HK-2 (cell line): ENCODE measurements around the gene YIF1A.

Experiments
- DNase-seq: peaks from one replicate; pipeline ENCODE4 v3.0.0-alpha.2; 2018; ENCODE audit not compliant: unreplicated experiment

The YIF1A gene

DNA sequence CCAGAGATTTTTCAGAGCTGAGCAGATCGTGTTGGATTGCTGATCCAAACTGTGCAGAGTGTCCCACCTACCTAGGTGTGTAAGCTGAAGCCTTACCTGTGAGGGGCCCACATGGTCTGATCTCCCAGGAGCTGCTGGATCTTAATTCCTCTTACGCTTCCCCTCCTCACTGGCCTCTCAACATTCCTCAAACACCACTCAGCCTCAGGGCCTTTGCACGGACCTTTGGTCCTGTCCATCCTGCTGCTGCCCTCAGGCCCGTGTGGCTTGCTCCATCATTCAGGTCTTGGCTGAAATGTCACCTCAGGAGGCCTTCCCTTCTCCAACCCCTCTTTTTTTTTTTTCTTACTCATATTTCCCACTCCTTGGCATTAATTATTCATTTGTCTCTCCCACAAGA lies 41.6 kb downstream of the YIF1A start:
- no peak for DNase-seq

GRCh38 chr11:66243782-66244535 lies 45.0 kb downstream of the YIF1A start:
- DNase-seq = no peak

DNA sequence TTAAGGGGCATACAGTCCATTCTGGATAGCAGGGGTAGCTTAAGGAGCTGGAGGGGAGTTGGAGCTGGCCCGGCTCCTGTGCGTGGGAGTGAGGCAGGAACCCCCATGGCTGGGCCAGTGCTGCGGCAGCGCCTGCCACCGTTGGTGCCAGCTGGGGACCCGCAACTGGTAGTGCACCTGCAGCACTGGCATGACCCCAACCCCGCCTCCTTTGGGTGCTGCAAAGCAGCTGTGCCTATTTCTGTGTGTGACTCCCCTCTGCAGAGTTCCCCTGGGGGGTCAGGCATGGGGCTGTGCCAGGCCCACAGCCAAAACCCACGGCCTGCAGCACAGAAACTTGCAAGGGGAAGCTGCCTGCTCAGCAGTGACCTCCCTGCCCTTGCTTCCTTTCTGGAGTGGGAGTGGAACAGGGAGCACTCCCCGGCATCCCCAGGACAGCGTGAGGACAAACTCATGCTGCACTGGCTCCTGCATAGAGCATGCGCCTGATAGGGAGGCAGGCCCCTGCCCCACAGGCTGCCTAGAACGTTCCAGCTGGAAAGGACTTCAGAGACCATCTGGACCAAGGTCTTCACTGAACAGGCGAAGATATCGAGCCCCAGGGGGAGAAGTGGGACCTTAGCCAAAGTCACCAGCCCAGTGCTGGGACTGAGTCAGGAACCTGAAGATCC lies 46.7 kb downstream of the YIF1A start:
- DNase-seq = no peak

GRCh38 chr11:66240781-66241136 lies 48.2 kb downstream of the YIF1A start:
- DNase-seq = no peak

DNA sequence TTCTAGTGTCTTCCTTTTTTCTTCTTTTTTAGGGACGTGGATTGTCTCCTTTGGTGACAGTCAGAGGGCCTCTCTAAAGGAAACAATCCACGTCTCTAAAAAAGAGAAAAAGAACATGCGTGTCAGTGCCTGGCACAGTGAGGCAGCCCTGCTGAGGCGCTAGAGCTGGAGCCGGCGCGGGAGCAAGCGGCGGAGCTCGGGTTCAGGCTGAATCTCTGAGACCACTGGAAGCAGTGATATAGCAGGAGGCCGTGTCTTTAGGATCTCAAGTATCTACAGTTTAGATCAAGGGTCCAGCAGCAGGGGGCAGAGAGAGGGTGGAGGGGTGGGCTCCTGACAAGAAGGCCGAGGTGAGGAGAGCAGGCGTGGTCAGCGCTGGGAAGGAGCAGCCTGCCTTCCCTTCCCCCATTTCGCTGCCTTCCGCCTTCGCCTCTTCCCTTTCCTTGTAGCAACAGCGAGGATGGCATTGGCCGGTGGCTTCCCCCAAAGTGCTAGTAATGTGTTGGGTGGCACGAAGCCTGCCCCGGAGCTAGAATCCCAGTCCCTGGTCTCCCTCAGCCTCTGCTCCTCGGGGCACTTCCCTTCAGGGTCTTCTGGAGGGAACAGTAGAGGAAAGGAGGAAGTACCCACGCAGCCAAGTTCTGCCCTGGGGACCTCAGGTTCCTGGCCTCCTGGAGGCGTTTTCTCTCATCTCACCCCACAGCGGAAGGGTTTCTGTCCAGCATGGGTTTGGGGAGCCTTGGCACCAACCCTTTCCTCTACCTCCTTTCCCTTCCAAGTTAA lies 48.8 kb downstream of the YIF1A start:
- DNase-seq = no peak

- no peak for DNase-seq
These were observed 49.4 kb downstream of the YIF1A start for GRCh38 chr11:66239511-66239910.

DNA sequence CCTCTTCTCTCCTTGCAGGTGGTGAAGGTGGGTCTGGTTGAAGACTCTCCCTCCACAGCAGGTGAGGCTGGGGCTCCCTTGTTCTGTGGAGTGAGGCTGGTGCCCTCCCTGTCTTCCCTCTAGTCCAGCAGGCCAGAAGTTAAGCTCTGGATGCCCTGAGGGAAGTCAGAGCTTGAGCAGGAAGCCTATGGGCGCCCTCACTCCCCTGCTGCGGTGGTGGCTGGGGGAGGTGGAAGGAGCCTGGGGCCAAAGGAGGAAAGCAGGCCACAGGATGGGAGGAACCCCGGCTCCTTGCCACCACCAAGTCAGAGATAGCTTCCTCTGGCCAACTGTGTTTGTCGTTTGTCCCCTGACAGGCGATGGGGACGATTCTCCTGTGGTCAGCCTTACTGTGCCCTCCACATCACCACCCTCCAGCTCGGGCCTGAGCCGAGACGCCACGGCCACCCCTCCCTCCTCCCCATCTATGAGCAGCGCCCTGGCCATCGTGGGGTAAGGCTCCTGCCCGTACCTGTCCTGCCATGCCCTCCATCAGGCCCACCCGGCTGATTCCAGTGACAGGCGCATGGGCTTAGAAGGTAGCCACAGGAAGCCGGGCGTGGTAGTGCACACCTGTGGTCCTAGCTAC lies 50.0 kb downstream of the YIF1A start:
- DNase-seq = no peak

DNA sequence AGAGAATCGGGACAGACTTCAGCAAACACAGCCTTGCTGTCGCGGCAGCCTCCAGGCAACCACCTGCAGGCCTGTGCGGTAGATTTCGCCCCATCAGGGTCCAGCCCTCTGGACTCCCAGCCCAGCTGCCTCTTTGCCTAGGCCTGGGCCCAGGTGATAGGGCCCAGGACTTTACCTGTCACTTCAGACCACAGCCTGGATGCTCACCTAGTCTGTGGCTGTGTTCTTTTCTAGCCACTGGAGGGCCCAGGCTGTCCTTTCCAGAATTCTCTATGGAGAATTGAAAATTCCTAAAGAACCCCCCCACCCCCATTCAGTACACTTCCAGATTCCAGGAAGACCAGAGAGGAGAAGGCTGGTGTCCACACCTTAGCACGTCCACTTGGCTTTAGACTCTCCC lies 51.1 kb downstream of the YIF1A start:
- DNase-seq = no peak

DNA sequence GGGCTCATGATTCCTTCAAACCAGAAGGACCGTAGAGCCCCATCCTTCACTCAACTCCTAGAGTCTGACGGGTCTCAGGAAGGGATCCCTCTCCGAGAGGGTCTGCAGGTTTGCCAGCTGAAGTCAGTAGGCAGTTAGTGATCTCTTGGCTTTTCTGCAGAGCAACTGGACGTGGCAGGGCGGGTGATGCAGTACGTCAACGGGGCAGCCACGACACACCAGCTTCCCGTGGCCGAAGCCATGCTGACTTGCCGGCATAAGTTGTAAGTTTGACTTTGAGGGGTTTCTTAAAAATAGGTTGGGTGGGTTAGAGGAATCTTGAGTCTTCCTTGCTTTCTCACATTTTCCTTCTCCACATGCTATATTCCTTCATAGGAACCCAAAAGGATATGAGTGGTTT lies 53.8 kb downstream of the YIF1A start:
- DNase-seq = no peak
